ENCODE results near the gene TCFL5. TPM values are rescaled to one million over a fixed set of nuclear protein-coding genes. Genes with fewer than 3 reads are reported as not detected.
A peak's percentile ranks its signal among the peaks of the same experiment; 100 is the strongest.

Gene TCFL5
- total RNA-seq, 1 experiment from 2014 or later: 19.1 TPM

DNA sequence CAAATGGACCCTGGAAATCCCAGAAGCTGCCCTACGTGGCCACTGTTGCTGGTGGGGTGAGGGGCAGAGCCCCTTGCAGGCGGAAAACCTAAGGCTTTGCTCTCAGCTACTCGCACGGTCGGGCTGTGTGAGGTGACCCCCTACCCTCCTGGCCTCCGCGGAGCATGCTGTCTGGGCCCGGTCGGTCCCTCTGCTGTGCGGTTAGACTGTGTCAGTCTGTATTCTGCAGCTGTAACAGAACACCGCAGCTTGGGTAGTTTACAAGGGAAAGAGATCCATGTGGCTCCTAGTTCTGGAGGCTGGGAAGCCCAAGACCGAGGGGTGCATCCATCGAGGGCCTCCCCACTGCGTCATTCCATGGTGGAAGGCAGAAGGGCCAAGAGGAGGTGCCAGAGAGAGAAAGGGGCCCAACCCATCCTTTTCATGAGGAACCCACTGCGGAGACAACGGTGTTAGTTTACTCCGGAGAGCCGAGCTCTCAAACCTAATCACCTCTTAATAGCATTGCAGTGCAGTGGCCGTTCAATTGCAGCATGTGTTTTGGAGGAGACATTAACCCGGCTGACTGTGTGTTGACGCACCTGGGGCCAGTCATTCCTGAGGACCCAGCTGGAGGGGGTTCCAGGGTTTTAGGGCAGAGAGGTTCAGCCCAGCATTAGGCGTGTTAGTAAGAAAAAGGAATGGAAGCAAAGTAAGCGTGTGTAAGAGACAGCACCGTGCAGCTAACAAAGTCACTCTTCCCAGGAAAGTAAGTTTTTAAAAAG, 26.5 kb downstream of the TCFL5 start:
- DNase-seq (ENCODE audit: low read depth): no peak

DNA sequence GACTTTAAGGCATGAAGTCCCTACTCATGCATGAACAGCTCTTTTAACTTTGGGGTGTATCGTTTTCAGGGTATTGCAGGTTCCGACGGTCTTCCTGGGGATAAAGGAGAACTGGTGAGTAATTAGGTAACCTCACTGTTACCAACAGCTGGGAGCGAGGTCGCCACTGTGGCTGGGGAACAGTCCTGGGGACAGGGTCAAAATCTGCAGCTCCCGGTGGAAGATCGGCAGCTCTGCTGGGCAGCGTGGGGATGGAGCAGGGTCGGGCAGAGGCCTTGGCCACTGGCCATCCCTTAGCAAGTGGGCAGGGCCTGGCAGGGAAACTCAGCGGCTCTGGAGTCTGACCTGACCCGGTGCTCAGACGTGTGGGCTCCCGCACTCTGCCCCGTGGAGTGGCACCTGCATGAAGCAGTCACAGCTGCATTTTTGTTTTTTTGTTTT, 28.7 kb downstream of the TCFL5 start:
- DNase-seq (ENCODE audit: low read depth): no peak

DNA sequence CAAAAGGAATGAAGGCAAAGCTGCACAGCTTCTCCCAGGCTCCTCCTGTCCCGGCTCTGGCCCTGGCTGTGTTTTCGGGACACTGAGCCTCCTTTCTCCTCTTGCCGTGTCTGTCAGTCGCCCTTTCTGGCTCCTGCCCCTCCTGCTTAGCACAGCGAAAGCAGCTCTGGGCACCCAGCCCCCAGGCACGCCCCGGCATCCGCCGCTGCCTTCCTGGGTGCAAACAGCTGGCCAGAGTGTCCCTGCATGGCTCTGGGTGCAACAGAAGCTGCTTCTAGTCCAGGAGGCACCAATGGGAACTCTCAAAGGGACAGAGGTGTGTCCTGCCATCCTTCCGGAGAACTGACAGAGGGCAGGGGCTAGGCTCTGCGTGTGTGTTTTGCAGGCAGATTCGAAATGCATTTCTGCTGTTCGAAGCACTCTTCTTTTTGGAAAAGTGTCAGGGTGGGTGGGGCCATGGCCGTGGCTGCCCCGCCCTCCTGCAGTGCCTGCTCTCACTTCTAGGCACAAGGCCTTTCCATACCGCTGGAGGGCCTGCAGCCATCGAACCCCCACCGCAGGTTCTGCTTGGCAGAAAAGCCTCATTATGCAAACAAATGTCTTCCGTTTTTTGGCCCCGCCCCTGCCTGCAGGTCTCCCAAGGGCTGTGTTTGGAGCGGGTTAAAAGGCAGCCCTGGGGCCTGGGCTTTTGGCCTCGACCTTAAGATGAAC, 29.3 kb downstream of the TCFL5 start:
- no peak for DNase-seq (ENCODE audit: low read depth)

DNA sequence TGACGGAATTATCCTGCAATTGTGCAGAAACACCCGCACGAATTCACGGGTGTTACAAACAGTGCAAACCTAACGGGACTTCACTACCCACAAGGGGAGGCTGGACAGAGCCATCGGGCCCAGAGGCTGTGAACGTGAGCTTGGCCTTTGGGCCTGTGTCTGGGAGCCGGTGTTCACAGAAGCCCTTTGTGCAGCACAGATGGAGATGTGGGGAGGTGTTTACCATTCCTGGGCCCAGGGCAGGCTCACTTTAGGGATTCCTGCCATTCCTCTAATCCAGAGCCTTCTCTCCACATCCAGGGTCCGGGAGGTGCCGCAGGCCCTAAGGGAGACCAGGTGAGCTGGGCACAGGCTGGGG, 29.8 kb downstream of the TCFL5 start:
- no peak for DNase-seq (ENCODE audit: low read depth)

DNA sequence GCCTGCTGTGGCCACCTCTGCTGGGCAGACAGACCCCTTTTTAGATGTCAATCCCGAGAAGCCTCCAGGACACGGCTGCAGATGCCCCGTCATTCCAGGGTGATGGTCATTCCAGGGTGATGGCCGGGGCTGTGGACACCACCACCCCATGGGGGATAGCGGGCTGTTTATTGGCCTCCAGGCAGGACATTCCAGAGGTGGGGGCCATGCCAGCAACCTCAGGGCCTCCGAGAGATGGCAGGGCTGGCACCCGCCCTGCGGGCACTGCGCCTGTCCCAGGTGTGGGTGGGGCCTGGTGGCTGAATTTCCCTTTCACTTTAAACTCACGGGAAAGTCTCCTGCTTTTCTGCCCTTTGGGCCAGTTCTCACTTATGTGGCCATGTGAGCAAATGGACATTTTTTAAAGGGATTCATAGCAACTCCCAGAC, 30.2 kb downstream of the TCFL5 start:
- peak; percentile 63 for DNase-seq (ENCODE audit: low read depth)

DNA sequence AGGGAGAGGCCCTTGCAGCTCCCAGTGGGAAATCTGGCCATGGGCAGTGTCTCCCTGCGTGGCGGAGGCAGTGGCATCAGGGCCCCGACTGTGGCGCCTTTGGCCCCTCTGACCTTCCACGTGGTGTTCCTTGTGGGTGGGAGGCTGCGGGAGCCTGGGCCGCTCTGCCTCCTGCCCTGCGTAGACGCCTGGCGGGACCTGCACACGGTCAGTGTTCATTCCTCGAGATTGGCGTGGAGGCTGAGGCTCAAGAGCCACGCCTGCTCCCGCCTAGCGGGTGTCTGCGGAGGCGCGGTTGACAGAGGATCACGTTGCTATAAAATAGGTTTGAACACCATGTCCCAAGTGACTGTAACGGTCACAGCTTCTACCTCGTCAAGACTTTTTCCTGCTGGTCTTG, 30.8 kb downstream of the TCFL5 start:
- DNase-seq (ENCODE audit: low read depth): no peak

DNA sequence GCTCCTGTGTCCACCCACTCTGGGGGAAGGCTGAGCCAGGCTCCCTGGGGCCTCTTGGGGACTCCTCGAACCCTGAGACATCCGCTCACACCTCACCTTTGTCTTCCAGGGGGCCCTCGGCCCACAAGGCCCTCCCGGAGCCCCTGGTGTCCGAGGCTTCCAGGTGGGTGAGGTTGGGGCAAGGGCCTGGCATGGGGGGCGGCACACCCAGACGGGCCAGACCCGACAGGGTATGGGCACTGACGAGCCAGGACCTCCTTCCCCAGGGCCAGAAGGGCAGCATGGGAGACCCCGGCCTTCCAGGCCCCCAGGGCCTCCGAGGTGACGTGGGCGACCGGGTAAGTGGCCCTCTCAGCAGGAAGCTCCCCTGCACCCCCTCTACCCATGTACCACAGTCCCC, 31.4 kb downstream of the TCFL5 start:
- no peak for DNase-seq (ENCODE audit: low read depth)

DNA sequence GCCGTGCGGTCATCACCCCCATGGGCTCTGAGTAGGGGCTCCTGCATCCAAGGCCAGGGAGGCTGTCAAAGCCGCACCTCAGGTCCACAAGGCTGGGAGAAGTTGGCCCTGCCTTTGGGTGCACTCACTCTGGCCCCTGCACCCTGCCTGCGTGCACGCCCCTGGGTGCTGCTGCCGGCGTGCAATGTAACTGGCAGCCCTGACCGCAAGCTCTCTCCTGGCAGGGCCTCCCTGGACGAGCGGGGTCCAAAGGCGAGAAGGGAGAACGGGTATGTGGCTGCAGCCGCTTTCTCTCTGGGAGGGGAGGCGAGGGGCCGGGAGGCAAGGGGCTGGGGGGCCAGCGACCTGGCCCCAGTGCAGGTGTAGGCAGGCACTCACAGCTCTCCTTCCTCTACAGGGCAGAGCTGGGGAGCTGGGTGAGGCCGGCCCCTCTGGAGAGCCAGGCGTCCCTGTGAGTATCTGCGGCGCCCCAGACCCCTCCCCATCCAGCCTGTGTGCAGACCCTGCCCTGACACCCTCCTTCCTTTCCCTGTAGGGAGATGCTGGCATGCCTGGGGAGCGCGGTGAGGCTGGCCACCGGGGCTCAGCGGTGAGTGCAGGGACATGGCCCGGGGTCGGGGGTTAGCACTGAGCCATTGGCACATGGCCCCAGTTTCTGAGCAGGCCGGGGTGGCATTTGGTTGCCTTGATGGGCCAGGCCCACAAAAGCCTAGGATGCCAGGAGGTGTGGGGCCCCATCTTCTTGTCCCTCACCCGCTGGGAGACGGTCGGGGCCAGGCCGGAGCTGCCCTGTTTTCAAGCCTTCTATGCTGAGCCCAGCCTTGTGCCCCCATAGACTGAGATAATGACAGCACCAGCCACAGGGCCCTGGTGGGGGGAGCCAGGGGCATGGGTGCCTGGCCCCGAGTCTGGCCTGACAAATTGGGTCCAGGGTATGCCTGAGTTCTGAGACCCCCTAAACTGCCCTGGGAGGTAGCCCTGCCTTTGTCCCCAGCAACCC, 32.1 kb downstream of the TCFL5 start:
- DNase-seq (ENCODE audit: low read depth): no peak

DNA sequence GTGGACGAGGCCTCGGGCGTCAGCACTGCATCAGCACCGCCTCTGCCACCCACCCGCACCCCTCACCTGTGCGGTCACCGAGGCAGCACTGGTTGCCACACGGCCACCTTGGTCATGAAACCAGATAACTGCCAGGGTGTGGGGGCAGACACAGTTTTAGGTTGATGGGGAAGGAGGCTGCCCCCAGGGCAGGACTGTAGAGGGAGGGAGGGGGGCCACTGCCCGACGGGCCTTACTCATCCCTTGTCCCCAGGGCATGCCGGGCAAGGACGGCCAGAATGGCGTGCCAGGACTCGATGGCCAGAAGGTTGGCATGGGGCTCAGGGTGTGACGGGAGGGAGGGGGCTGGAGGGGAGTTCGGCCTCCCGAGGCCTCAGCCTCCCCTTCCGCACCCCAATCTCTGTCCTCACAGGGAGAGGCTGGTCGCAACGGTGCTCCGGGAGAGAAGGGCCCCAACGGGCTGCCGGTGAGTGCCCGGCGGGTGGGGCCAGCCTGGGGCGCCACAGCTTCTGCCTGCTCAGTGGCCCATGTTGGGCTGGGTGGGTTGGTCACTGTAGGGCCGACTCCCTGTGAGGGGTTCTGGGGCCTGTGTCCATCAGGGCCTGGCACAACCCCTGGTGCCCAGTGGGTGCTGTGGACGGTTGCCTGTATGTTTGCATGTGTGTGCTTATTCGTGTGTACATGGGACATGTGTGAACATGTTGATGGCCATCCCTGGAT, 33.0 kb downstream of the TCFL5 start:
- DNase-seq (ENCODE audit: low read depth): no peak

DNA sequence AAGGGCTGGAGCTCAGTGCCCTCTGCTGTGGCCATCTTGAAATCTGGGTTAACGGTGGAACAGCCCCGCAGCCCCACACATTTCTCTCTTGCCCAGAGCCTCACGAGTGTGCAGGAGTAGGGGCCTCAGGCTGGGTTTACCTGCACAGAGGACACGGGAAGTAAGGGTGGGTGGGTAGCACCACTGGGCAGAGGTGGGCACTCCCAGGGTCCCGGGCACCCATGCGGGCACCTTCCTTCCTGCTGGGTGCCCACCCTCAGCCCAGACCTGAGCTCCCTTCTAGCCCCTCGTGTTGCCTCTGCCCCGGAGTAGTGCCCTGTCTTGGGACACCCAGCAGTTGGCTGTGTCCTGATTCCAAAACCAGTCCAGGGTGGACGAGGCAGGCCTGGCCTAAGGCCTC, 33.6 kb downstream of the TCFL5 start:
- DNase-seq (ENCODE audit: low read depth): no peak

DNA sequence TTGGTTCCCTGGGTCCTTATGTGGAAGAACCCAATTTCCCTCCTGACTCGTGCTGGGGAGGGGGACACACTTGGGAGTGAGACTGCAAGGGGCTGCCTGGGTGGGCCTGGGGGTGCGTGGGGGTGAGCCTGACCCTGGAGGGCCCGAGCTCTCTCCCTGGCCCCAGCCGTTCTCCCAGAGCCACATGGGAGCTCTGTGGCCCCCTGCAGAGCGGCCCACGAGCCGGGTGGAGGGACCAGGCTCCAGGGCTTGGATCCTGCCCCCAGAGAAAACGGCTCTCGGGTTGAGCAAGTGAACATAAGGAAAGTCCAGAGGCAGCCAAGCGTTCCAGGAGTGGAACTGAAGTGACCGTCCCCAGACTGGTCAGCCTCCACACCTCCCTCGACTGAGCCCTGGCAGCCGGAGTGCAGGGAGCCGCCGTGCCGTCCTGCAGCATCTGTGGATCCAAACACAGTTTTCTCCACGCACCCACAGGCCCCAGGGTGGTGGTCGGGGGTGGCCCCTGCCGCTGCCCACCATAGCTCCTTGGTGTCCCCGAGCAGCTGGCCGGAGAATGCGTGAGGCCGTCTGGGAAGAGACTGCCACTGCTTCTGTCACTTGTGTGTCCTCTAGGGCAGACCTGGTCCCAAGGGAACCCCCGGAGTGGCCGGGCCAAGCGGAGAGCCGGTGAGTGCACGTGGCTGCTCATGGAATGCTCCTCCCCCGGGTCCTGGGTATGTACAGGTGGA, 34.1 kb downstream of the TCFL5 start:
- no peak for DNase-seq (ENCODE audit: low read depth)

DNA sequence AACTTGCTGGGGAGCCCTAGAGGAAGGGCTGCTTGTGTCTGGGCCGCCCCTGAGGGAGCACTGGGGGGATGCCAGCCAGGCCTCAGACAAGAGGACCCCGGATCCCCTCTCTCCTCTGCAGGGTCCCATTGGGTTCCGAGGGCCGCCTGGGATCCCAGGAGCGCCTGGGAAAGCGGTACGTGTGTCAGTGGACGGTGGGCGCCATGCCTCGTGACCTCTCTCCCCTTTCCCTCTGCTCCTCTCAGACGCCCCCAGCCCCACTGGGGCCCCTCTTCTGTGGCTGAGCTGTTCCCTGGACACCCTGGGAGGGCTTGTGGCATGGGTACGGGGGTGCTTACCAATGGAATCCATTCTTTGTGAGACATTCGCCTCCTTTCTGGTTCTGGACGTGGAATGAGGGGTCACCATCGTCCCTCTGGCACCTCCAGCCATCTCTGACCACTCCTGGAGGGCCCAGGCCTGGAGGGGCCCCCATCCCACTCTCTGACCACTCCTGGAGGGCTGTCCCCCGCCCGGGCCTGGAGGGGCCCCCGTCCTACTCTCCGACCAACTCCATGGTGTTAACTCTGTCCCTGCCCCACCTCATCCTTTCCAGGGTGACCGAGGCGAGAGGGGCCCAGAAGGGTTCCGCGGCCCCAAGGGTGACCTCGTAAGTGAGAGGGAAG, 34.8 kb downstream of the TCFL5 start:
- DNase-seq (ENCODE audit: low read depth): no peak

DNA sequence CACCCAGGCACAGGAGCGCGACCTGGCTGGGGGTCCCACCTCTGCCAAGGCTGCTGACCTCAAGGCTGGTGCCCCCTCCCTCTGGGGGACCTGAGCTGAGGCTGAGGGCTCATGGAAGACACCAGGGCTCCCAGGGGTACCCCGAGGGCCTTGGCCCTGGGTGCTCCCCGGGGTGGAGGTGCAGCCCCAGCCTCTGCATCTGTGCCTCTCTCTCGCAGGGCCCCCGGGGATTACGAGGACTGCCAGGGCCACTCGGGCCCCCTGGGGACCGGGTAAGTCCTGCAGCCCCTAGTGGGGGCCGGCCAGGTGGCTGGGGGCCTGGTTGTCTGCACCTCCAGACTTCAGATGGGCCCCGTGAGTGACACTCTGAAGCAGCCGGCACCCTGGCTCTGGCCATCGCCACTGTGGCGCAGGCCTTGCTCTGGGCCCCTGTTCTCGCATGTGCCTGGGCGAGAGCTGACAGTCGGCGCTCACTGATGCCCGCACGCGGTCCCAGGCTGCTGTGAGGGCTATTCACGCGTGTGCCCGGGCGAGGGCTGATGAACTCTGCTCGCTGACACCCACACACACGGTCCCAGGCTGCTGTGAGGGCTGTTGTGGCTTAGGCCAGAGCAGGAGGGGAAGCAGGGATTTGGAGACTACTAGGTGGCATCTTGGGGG, 35.5 kb downstream of the TCFL5 start:
- DNase-seq (ENCODE audit: low read depth): no peak

DNA sequence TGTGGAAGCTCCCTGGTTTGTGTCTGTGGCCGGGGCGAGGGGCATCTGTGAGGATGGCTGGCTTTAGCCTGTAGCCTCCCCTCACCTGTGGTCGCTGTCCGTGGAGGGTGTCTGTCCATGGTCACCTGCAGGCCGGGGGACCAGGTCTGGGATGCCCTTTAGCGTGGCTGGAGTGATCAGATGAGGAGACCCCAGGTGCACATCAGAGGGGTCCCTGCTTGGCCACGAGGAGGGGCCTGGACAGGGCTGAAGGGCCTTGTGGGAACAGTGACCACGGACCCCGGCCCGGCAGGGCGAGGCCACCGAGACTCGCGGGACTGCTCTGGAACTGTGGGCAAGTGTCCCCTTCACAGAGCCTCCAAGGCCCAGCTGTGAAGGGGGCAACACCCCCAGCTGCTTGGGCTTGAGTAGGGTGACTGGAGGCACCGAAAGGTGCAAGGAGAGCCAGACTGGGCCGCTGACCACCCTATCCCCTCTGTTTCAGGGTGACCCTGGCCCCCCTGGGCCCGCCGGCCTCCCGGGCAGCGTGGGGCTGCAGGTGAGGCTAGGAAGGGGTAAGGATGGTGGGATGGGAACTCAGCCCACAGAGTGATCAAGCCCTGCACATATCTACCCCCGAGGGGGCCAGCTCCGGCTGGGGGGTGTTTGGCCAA, 36.2 kb downstream of the TCFL5 start:
- no peak for DNase-seq (ENCODE audit: low read depth)

DNA sequence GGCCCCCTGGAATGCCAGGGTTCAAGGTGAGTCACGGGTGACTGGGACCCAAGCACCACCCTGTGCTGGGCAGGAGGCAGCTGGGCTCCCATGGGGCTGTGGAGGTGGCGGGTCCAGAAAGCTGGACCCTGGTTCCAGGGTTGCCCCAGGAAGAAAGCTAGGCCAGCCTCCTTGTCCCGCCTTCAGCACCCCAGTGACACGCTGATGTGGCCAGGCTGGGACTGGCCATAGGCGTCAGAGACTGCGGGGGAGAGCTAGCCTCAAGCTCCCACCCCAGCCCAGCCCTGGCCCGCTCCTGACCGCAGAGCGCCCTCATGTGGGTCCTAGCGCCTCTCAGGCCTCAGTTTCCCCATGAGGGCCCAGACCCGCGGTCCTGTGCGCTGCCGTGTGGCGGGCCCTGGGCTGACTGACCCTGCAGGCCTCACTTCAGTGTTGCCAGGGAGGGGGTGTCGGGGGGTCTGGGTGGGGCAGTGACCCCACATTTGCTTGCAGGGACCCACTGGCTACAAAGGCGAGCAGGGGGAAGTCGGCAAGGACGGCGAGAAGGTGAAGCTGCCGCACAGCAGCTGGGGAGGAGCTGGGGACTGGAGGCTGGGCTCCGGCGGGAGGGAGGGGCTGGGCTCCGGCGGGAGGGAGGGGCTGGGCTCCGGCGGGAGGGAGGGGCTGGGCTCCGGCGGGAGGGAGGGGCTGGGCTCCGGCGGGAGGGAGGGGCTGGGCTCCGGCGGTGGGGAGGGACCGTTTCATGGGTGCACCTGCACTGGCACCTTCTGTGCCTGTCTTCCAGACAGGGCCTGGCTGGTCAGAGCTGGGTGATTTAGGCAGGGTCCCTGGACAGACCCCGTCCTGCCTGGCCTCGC, 36.9 kb downstream of the TCFL5 start:
- no peak for DNase-seq (ENCODE audit: low read depth)

DNA sequence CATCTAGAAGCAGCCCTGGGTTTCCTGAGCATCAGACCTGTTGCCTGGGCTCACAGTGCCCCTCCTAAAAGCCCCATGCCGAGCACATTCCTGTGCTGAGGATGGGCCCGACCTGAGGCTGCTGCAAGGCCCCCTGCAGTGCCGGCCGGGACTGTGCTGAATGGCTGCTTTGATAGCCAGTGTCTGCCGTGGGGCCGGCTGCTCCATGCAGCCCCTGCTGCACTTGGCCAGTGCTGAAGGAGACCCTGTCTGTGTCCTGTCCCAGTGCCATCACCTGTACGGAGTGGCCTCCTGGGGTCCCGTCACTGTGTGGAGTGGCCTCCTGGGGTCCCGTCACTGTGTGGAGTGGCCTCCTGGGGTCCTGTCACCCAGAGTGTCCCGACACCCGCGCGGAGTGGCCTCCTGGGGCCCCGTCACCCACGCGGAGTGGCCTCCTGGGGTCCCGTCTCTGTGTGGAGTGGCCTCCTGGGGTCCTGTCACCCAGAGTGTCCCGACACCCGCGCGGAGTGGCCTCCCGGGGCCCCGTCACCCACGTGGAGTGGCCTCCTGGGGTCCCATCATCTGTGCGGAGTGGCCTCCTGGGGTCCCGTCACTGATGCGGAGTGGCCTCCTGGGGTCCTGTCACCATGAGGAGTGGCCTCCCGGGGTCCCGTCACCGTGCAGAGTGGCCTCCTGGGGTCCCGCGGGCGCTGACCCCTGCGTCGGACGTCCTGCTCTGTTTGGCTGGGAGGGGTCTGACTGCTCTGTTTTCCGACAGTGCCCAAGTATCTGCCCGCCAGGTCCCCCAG, 37.7 kb downstream of the TCFL5 start:
- no peak for DNase-seq (ENCODE audit: low read depth)
